Panc1 (cell line): ENCODE measurements around the gene NACAD. TPM values are rescaled to one million over a fixed set of nuclear protein-coding genes. Genes with fewer than 3 reads are reported as not detected.

Experiments used
- ATAC-seq: fragments of 200-7000 bp; cut with Tn5 transposase; 2 replicates; pipeline ENCODE4 v1.9.1; 2020; ENCODE audit warnings: mild to moderate bottlenecking, moderate library complexity
- BruUV-seq: library from RNA; stranded (reverse); fragments of 400-500 nt; replicated peaks from 2 replicates; lab custom pipeline; 2021; lab: Mats Ljungman, UMichigan
- CTCF ChIA-PET: fragments of 300-600 bp; sonication (Branson Sonifier 250); formaldehyde crosslinking; loops from one replicate; lab custom pipeline; 2022; ENCODE audit warnings: antibody characterized with exemption; lab: Charles Lee
- POLR2A ChIA-PET: fragments of 300-600 bp; sonication (Branson Sonifier 250); formaldehyde crosslinking; loops from one replicate; lab custom pipeline; 2022; ENCODE audit warnings: antibody characterized with exemption; lab: Charles Lee
- DNase-seq: peaks from one replicate; pipeline ENCODE4 v3.0.0-alpha.2; 2010; ENCODE audit warnings: low read depth, low spot score
- H3K27ac ChIP-seq: 2 replicates; pipeline ENCODE4 v1.5.1; 2011; ENCODE audit warnings: mild to moderate bottlenecking, low read length, inconsistent platforms
- H3K27me3 ChIP-seq: fragments of 200-500 bp; sonication (Bioruptor generic); 2 replicates; pipeline ENCODE4 v1.6.0; 2014; ENCODE audit warnings: low read length, inconsistent platforms; ENCODE audit not compliant: control insufficient read depth, insufficient read depth
- H3K36me3 ChIP-seq: fragments of 200-500 bp; sonication (Bioruptor generic); 2 replicates; pipeline ENCODE4 v1.5.1; 2014; ENCODE audit warnings: inconsistent platforms, mild to moderate bottlenecking, low read length, moderate library complexity; ENCODE audit not compliant: control insufficient read depth, insufficient read depth
- H3K4me1 ChIP-seq: 2 replicates; pipeline ENCODE4 v1.5.1; 2011; ENCODE audit warnings: inconsistent platforms, mild to moderate bottlenecking, low read length, moderate library complexity; ENCODE audit not compliant: control insufficient read depth, insufficient read depth
- H3K4me3 ChIP-seq, 2 experiments: 2 replicates each; pipeline ENCODE4 v1.5.1; 2011 to 2012; ENCODE audit warnings: low read depth in 2 of 2, low read length in 2 of 2, mild to moderate bottlenecking in 2 of 2, inconsistent platforms in 1 of 2, moderate library complexity in 1 of 2
- H3K9me3 ChIP-seq: fragments of 200-500 bp; sonication (Bioruptor generic); 2 replicates; pipeline ENCODE4 v1.5.1; 2014; ENCODE audit warnings: low read depth, mild to moderate bottlenecking, inconsistent platforms, low read length, moderate library complexity; ENCODE audit not compliant: control insufficient read depth, insufficient read depth
- POLR2AphosphoS5 ChIP-seq: IDR thresholded peaks from 2 replicates; pipeline ENCODE4 v1.6.1; 2012; ENCODE audit warnings: mild to moderate bottlenecking, low read depth, low read length, moderate library complexity
- SIN3A ChIP-seq: IDR thresholded peaks from 2 replicates; pipeline ENCODE4 v1.6.1; 2012; ENCODE audit warnings: low read depth, mild to moderate bottlenecking, low read length, moderate library complexity, borderline replicate concordance; ENCODE audit not compliant: insufficient read depth
- TCF7L2 ChIP-seq: IDR thresholded peaks from 2 replicates; pipeline ENCODE4 v1.6.1; 2011; ENCODE audit warnings: mild to moderate bottlenecking, low read depth, low read length, inconsistent platforms
- in situ Hi-C: cut with HindIII; loops from 2 replicates; pipeline ENCODE4 v1.10.0; 2016; ENCODE audit warnings: low sequenced_read_pairs, low pct_unique_long_range_greater_than_20kb
- intact Hi-C: fragments of 100-400 bp; cut with micrococcal nuclease; formaldehyde crosslinking; loops from one replicate; pipeline ENCODE4 v1.10.0; 2022; ENCODE audit not compliant: unreplicated experiment
- total RNA-seq: library from RNA; stranded (reverse); gene quantifications from one replicate; pipeline ENCODE4 v1.2.1, GENCODE V29; 2021; ENCODE audit not compliant: unreplicated experiment
- TF ChIP-seq, protein P1 (sequence below): fragments of 450-650 bp; IDR thresholded peaks from 2 replicates; pipeline ENCODE4 v1.5.1; 2017; ENCODE audit warnings: mild to moderate bottlenecking
- TF ChIP-seq, protein P2 (sequence below), 2 experiments: IDR thresholded peaks; 2 replicates each; pipeline ENCODE4 v1.6.1; 2011 to 2012; ENCODE audit warnings: low read depth in 2 of 2, control low read depth in 1 of 2, low read length in 1 of 2, mild to moderate bottlenecking in 1 of 2, moderate library complexity in 1 of 2; ENCODE audit not compliant: insufficient read depth in 1 of 2

The NACAD gene
- total RNA-seq, 1 experiment from 2014 or later, result 5.3 TPM

DNA sequence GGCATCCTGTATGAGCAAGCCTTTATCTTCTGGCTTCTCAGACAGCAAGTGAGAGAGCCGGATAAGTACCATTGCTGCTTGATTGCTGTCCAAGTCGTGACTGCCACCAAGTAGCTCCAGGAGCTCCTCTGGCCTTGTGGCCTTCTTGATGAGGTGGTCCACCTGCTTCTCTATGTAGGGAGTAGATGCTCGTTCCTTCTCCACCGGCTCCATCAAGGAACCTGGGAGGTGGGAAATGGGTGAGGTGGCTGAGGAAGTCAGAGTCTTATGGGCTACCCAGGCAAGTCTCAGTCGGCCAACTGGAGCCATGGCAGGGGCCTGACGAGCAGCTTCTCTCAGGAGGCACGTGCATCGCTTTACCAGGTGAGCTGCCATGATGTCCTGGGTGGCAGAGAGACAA lies 20.1 kb upstream of the NACAD start:
- Histone ChIP-seq H3K27ac (peak overlapping the region; percentile 37; the same call in 1 of the 2 replicates), H3K9me3 (no peaks in the 10 kb centered on the region), H3K4me1 (peaks cover 32% of the 10 kb centered on the region), H3K36me3 (peaks cover 38% of the 10 kb centered on the region), H3K27me3 (peaks cover 3% of the 10 kb centered on the region; the same call in 1 of the 2 replicates), H3K4me3 (no peak overlapping the region)
- TF ChIP-seq TCF7L2 (no peak), POLR2AphosphoS5 (no peak), SIN3A (no peak)
- TF ChIP-seq, protein P1, sequence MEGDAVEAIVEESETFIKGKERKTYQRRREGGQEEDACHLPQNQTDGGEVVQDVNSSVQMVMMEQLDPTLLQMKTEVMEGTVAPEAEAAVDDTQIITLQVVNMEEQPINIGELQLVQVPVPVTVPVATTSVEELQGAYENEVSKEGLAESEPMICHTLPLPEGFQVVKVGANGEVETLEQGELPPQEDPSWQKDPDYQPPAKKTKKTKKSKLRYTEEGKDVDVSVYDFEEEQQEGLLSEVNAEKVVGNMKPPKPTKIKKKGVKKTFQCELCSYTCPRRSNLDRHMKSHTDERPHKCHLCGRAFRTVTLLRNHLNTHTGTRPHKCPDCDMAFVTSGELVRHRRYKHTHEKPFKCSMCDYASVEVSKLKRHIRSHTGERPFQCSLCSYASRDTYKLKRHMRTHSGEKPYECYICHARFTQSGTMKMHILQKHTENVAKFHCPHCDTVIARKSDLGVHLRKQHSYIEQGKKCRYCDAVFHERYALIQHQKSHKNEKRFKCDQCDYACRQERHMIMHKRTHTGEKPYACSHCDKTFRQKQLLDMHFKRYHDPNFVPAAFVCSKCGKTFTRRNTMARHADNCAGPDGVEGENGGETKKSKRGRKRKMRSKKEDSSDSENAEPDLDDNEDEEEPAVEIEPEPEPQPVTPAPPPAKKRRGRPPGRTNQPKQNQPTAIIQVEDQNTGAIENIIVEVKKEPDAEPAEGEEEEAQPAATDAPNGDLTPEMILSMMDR, result no peak
- TF ChIP-seq, protein P2, sequence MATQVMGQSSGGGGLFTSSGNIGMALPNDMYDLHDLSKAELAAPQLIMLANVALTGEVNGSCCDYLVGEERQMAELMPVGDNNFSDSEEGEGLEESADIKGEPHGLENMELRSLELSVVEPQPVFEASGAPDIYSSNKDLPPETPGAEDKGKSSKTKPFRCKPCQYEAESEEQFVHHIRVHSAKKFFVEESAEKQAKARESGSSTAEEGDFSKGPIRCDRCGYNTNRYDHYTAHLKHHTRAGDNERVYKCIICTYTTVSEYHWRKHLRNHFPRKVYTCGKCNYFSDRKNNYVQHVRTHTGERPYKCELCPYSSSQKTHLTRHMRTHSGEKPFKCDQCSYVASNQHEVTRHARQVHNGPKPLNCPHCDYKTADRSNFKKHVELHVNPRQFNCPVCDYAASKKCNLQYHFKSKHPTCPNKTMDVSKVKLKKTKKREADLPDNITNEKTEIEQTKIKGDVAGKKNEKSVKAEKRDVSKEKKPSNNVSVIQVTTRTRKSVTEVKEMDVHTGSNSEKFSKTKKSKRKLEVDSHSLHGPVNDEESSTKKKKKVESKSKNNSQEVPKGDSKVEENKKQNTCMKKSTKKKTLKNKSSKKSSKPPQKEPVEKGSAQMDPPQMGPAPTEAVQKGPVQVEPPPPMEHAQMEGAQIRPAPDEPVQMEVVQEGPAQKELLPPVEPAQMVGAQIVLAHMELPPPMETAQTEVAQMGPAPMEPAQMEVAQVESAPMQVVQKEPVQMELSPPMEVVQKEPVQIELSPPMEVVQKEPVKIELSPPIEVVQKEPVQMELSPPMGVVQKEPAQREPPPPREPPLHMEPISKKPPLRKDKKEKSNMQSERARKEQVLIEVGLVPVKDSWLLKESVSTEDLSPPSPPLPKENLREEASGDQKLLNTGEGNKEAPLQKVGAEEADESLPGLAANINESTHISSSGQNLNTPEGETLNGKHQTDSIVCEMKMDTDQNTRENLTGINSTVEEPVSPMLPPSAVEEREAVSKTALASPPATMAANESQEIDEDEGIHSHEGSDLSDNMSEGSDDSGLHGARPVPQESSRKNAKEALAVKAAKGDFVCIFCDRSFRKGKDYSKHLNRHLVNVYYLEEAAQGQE (IDR thresholded peaks at IDR 0.05; ENCODE audit: insufficient read depth in 1 of 2, low read depth in 2 of 2, low read length in 1 of 2), result no peak
- DNase-seq (no peak), ATAC-seq (no peak)
- BruUV-seq, result no TSS peak
- intact Hi-C loops (no loop called here), in situ Hi-C loops (no loop called here)
- ChIA-PET POLR2A (no interaction called here), CTCF (no interaction called here)

DNA sequence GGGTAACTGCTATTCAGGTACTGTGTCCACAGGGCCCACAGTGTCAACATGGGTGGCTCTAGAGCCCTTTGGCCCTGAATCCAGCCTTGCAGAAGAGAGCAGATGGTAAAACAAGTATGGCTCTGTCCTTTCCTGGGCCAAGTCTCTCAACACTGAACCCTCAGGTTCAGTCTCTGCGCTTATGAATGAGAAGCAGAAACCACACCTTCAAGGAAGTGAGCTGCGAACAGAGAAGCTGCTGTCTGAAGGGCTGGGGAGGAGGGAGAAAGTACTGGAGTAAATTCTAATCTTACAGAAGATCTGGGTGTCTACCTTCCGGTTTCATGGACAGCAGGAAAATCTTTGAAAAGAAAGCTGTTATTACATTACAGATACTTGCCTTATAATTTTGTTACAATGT lies 18.6 kb upstream of the NACAD start:
- no TSS peak for BruUV-seq
- peaks cover 50% of the 10 kb centered on the region for H3K36me3 ChIP-seq

More for the DNA sequence above, 18.6 kb upstream of the NACAD start:
- no peak for DNase-seq
- no peak for ATAC-seq
- Histone ChIP-seq H3K27me3 (no peaks in the 10 kb centered on the region), H3K4me1 (peaks cover 28% of the 10 kb centered on the region), H3K27ac (no peak overlapping the region), H3K9me3 (no peaks in the 10 kb centered on the region), H3K4me3 (no peak overlapping the region)
- in situ Hi-C loops (no loop called here), intact Hi-C loops (no loop called here)
- CTCF ChIA-PET, result no interaction called here
- no peak for TF ChIP-seq POLR2AphosphoS5
- TF ChIP-seq, protein P1, result no peak
- TF ChIP-seq SIN3A, result no peak
- TF ChIP-seq, protein P2 (IDR thresholded peaks at IDR 0.05; ENCODE audit: insufficient read depth in 1 of 2, low read depth in 2 of 2, low read length in 1 of 2), result no peak
- no peak for TF ChIP-seq TCF7L2
- POLR2A ChIA-PET, result no interaction called here
